ENCODE measurements around the gene TIGD1. TPM values are rescaled to one million over a fixed set of nuclear protein-coding genes. Genes with fewer than 3 reads are reported as not detected.

TIGD1 gene
- total and polyA plus RNA-seq, 8 donors, result 3.7 to 12.4 (median 10.9) TPM

DNA sequence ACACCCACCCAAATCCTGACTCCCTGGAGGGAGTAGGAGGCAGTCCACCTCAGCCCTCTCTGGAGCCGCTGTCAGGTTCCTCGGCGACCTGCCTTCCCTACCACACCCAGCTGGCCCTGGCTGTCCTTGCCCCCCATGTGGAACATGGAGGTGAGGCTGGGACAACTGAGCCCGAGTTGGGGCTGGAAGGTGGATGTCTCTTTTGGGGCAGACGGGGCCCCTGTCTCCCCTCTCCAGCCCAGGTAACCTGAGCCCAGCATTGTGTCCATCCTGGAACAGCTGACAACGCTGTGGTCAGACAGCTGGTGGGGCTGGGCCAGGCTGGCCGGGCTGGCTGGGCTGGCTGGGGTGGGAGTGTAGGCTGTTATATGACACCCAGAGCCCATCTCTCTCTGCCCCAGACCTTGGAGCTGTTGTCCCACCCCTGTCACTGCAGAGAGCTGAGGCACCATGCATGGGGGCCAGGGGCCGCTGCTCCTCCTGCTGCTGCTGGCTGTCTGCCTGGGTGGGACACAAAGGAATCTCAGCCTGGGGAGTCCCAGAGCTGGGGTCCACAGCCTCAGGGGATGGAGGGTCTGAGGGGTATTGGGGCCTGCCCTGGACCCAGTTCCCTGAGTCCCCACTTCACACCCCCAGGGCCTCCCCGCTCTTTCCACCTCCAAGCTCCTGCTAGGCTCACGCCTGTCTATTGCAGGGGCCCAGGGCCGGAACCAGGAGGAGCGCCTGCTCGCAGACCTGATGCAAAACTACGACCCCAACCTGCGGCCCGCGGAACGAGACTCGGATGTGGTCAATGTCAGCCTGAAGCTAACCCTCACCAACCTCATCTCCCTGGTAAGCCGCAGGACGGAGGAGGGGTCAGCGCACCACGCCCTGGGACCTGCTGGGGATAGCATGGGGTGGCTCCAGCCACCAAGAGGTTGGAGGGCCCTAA is 10.8 kb downstream of the TIGD1 start, which contains the start of gene CHRNG:
Gene CHRNG (plus strand): TSS at position 395 of the 934 bp plus-strand sequence. CDS start 56 bp downstream, at position 451.
- ATAC-seq, result no peak
- Histone ChIP-seq H3K4me3 (no peak within 1 kb of the TSS), H3K36me3 (no peaks in the 10 kb centered on the region), H3K27me3 (peaks cover 0 to 58% of the 10 kb centered on the region in 2 donors), H3K4me1 (peaks cover 0 to 8% of the 10 kb centered on the region in 2 donors), H3K9me3 (peaks cover 0 to 6% of the 10 kb centered on the region in 2 donors), H3K27ac (no peak within 1 kb of the TSS)
- no peak for TF ChIP-seq CTCF (IDR thresholded peaks at IDR 0.05)
- peak in 1 of 4 donors; percentile 69 for DNase-seq
- intact Hi-C loops (cut with DNase I), result no loop called here

- Histone ChIP-seq H3K36me3 (no peaks in the 10 kb centered on the region), H3K27ac (no peak overlapping the region), H3K4me1 (peaks cover 0 to 8% of the 10 kb centered on the region in 2 donors), H3K9me3 (peaks cover 0 to 6% of the 10 kb centered on the region in 2 donors), H3K4me3 (no peak overlapping the region), H3K27me3 (peaks cover 0 to 67% of the 10 kb centered on the region in 2 donors)
- no peak for TF ChIP-seq CTCF (IDR thresholded peaks at IDR 0.05)
- intact Hi-C loops (cut with DNase I), result no loop called here
- peak; percentile 43 for ATAC-seq
- DNase-seq, result peak in 1 of 4 donors; percentile 52
Measured at GRCh38 chr2:232538671-232539070, 11.7 kb downstream of the TIGD1 start.

GRCh38 chr2:232537499-232537898 is 12.9 kb downstream of the TIGD1 start:
- intact Hi-C loops (cut with DNase I), result no loop called here
- no peak overlapping the region for H3K4me3 ChIP-seq
- peaks cover 0 to 8% of the 10 kb centered on the region in 2 donors for H3K4me1 ChIP-seq
- no peak for TF ChIP-seq CTCF (IDR thresholded peaks at IDR 0.05)
- peaks cover 0 to 6% of the 10 kb centered on the region in 2 donors for H3K9me3 ChIP-seq
- H3K27me3 ChIP-seq, result peaks cover 0 to 71% of the 10 kb centered on the region in 2 donors
- no peak overlapping the region for H3K27ac ChIP-seq
- no peak for ATAC-seq
- no peaks in the 10 kb centered on the region for H3K36me3 ChIP-seq
- no peak for DNase-seq

DNA sequence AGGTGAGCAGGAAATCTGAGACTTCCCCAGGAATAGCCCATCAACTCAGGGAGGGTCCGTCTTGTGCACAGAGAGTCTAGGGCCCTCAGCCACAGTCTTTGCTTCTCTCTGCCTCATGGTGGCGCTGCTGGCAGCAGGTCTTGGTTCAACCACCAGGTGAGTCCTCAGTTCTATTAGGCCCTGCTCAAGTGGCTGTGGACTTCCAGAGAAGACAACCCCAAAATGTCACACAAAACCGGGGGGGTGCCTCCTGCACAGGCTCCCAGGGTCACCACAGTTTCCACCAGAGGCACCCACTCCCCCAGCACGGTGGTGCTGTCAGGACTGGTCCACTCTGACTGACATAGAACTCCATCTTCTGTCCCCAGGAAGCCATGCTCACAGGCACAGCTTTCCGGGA is 13.3 kb downstream of the TIGD1 start:
- Histone ChIP-seq H3K9me3 (peaks cover 0 to 6% of the 10 kb centered on the region in 2 donors), H3K27ac (no peak overlapping the region), H3K4me3 (no peak overlapping the region), H3K36me3 (no peaks in the 10 kb centered on the region), H3K27me3 (peaks cover 0 to 71% of the 10 kb centered on the region in 2 donors), H3K4me1 (peaks cover 0 to 8% of the 10 kb centered on the region in 2 donors)
- DNase-seq (no peak), ATAC-seq (peak; percentile 64)
- intact Hi-C loops (cut with DNase I), result no loop called here
- TF ChIP-seq CTCF (IDR thresholded peaks at IDR 0.05), result no peak

All from left lung (tissue), 10 donors.